K562 (cell line): ENCODE measurements around the gene FOXP4. TPM values are rescaled to one million over a fixed set of nuclear protein-coding genes. Genes with fewer than 3 reads are reported as not detected.

Experiments used
- ATAC-seq: fragments of 200-7000 bp; cut with Tn5 transposase; 3 replicates; pipeline ENCODE4 v1.9.1; 2020; ENCODE audit warnings: moderate library complexity
- BruUV-seq: library from RNA; stranded (reverse); fragments of 400-500 nt; replicated peaks from 2 replicates; lab custom pipeline; 2021; lab: Mats Ljungman, UMichigan
- CTCF ChIA-PET: fragments of 300-600 bp; formaldehyde crosslinking; extraction: SDS; loops from one replicate; lab custom pipeline; 2021; ENCODE audit warnings: low intra/inter-chr PET ratio; lab: Yijun Ruan, JAX
- POLR2A ChIA-PET: fragments of 300-600, 350-650 bp; sonication (Branson Sonifier 250); formaldehyde crosslinking; extraction: SDS; loops from one replicate; lab custom pipeline; 2021; ENCODE audit warnings: antibody characterized with exemption, inconsistent platforms; lab: Yijun Ruan, JAX
- DNase-seq, 4 experiments: peaks; one replicate each; pipeline versions ENCODE4 v3.0.0 to v3.0.0-alpha.2; 2011 to 2018; ENCODE audit warnings: low spot score in 3 of 4, mixed read lengths in 3 of 4; ENCODE audit errors: extremely low read depth in 1 of 4
- FAIRE-seq: peaks from 2 replicates; lab custom pipeline; 2011; peaks lifted over from hg19 to GRCh38; lab: Jason Lieb, UNC
- H2AFZ ChIP-seq: 2 replicates; pipeline ENCODE4 v1.6.0; 2011; ENCODE audit warnings: low read depth, low read length, control low read depth, inconsistent platforms
- H3K27ac ChIP-seq: fragments of 200-600 bp; 3 replicates; pipeline ENCODE4 v1.8.0; 2011; ENCODE audit warnings: low read depth, mild to moderate bottlenecking, control low read depth, inconsistent platforms, low read length, moderate library complexity, mixed read lengths; ENCODE audit errors: extremely low read depth
- H3K27me3 ChIP-seq, 2 experiments: fragments of 300-600 bp in 1 of 2; 2 replicates in 1 of 2; 3 replicates in 1 of 2; pipeline versions ENCODE4 v1.6.0 to v1.8.0; 2011; ENCODE audit warnings: inconsistent platforms in 2 of 2, low read length in 2 of 2, mild to moderate bottlenecking in 1 of 2, mixed read lengths in 1 of 2, moderate library complexity in 1 of 2; ENCODE audit not compliant: control insufficient read depth in 2 of 2, insufficient read depth in 2 of 2
- H3K36me3 ChIP-seq: fragments of 300-600 bp; 3 replicates; pipeline ENCODE4 v1.8.0; 2011; ENCODE audit warnings: mild to moderate bottlenecking, low read length, inconsistent platforms; ENCODE audit not compliant: control insufficient read depth, insufficient read depth
- H3K4me1 ChIP-seq, 2 experiments: fragments of 200-600 bp in 1 of 2; replicated peaks in 1 of 2; 2 replicates in 1 of 2; 3 replicates in 1 of 2; pipeline versions ENCODE4 v1.5.1 to v1.8.0; 2011; ENCODE audit warnings: inconsistent platforms in 2 of 2, low read length in 2 of 2, mild to moderate bottlenecking in 1 of 2, mixed read lengths in 1 of 2, moderate library complexity in 1 of 2; ENCODE audit not compliant: control insufficient read depth in 2 of 2, insufficient read depth in 2 of 2
- H3K4me2 ChIP-seq: 2 replicates; pipeline ENCODE4 v1.6.1; 2011; ENCODE audit warnings: low read length, control low read depth, inconsistent platforms, mixed read lengths; ENCODE audit not compliant: insufficient read depth
- H3K4me3 ChIP-seq: fragments of 200-600 bp; sonication (generic), shearing (Covaris generic); 2 replicates; pipeline ENCODE4 v1.5.1; 2016; ENCODE audit warnings: control low read depth, inconsistent platforms
- H3K79me2 ChIP-seq: fragments of 200-600 bp; 3 replicates; pipeline ENCODE4 v1.8.0; 2011; ENCODE audit warnings: low read length, inconsistent platforms; ENCODE audit not compliant: control insufficient read depth, insufficient read depth
- H3K9ac ChIP-seq, 2 experiments: 2 replicates each; pipeline versions ENCODE4 v1.6.0 to v1.6.1; 2011; ENCODE audit warnings: low read depth in 2 of 2, low read length in 2 of 2, control low read depth in 1 of 2, inconsistent platforms in 1 of 2, mild to moderate bottlenecking in 1 of 2, mixed read lengths in 1 of 2; ENCODE audit not compliant: insufficient read depth in 1 of 2
- H3K9me1 ChIP-seq: one replicate; pipeline ENCODE4 v1.6.0; 2011; ENCODE audit warnings: inconsistent platforms, mild to moderate bottlenecking, low read length, moderate library complexity; ENCODE audit not compliant: control insufficient read depth, insufficient read depth
- H3K9me3 ChIP-seq: replicated peaks from 2 replicates; pipeline ENCODE4 v1.5.1; 2011; ENCODE audit warnings: low read depth, low read length, inconsistent platforms; ENCODE audit not compliant: control insufficient read depth, insufficient read depth
- H4K20me1 ChIP-seq: replicated peaks from 2 replicates; pipeline ENCODE4 v1.6.1; 2011; ENCODE audit warnings: low read length, inconsistent platforms, mixed read lengths; ENCODE audit not compliant: control insufficient read depth, insufficient read depth
- ARNT ChIP-seq, 2 experiments: fragments of 450-650 bp; IDR thresholded peaks; 2 replicates each; pipeline ENCODE4 v1.6.1; 2016; ENCODE audit warnings: mild to moderate bottlenecking in 1 of 2
- CEBPG ChIP-seq, 3 experiments: fragments of 200-800 bp in 1 of 3; sonication (Bioruptor generic) in 1 of 3; sonication (generic) in 1 of 3; formaldehyde crosslinking in 1 of 3; IDR thresholded peaks in 2 of 3; conservative IDR thresholded peaks in 1 of 3; 2 replicates each; pipeline versions ENCODE4 v1.6.1 to v1.8.0; 2016 to 2022; ENCODE audit warnings: missing compliant biosample characterization in 2 of 3, missing genetic modification characterization in 2 of 3, mild to moderate bottlenecking in 1 of 3, missing genetic modification reagents in 1 of 3
- CTBP1 ChIP-seq: fragments of 450-650 bp; IDR thresholded peaks from 2 replicates; pipeline ENCODE4 v1.6.1; 2016; ENCODE audit warnings: borderline replicate concordance
- DDX20 ChIP-seq: fragments of 450-650 bp; IDR thresholded peaks from 2 replicates; pipeline ENCODE4 v1.6.1; 2016; ENCODE audit warnings: missing genetic modification characterization, low read depth, mild to moderate bottlenecking, missing compliant biosample characterization, moderate library complexity
- GABPB1 ChIP-seq: sonication (generic); formaldehyde crosslinking; IDR thresholded peaks from 2 replicates; pipeline ENCODE4 v1.8.0; 2022; ENCODE audit warnings: mild to moderate bottlenecking, missing genetic modification reagents
- KDM1A ChIP-seq, 2 experiments: fragments of 450-650 bp; IDR thresholded peaks; 2 replicates each; pipeline ENCODE4 v1.6.1; 2016; ENCODE audit warnings: mild to moderate bottlenecking in 2 of 2
- MTA3 ChIP-seq: fragments of 450-650 bp; formaldehyde crosslinking; IDR thresholded peaks from 2 replicates; pipeline ENCODE4 v1.6.1; 2017; ENCODE audit warnings: mild to moderate bottlenecking, borderline replicate concordance
- NCOA2 ChIP-seq, 2 experiments: fragments of 450-650 bp; IDR thresholded peaks; 2 replicates each; pipeline ENCODE4 v1.6.1; 2018; ENCODE audit warnings: mild to moderate bottlenecking in 2 of 2, moderate library complexity in 1 of 2; ENCODE audit not compliant: partially characterized antibody in 2 of 2
- NFYB ChIP-seq: IDR thresholded peaks from 2 replicates; pipeline ENCODE4 v1.6.1; 2011; ENCODE audit warnings: mild to moderate bottlenecking, moderate library complexity; ENCODE audit not compliant: insufficient read length; ENCODE audit errors: extremely low read depth
- SIN3B ChIP-seq: fragments of 450-650 bp; IDR thresholded peaks from 2 replicates; pipeline ENCODE4 v1.6.1; 2017; ENCODE audit warnings: low read depth, mild to moderate bottlenecking, moderate library complexity
- STAG1 ChIP-seq: sonication (generic); formaldehyde crosslinking; IDR thresholded peaks from 2 replicates; pipeline ENCODE4 v1.5.0; 2020; ENCODE audit warnings: missing genetic modification reagents, borderline replicate concordance
- YBX1 ChIP-seq: fragments of 450-650 bp; IDR thresholded peaks from 2 replicates; pipeline ENCODE4 v1.7.1; 2016; ENCODE audit warnings: mild to moderate bottlenecking
- ZC3H8 ChIP-seq: fragments of 450-650 bp; IDR thresholded peaks from 2 replicates; pipeline ENCODE4 v1.6.1; 2017
- ZNF583 ChIP-seq: fragments of 250-450 bp; sonication (Bioruptor Pico); IDR thresholded peaks from 2 replicates; pipeline ENCODE4 v1.4.0; 2020
- ZSCAN32 ChIP-seq: fragments of 450-650 bp; formaldehyde crosslinking; IDR thresholded peaks from 2 replicates; pipeline ENCODE4 v1.4.0; 2020; ENCODE audit warnings: mild to moderate bottlenecking, moderate library complexity
- WGBS: fragments of 100-300 bp; shearing (Covaris generic); methylation state at CpG from one replicate; pipeline ENCODE4 v1.1.6; 2016; ENCODE audit warnings: low coverage, mixed read lengths; ENCODE audit not compliant: insufficient coverage; ENCODE audit errors: missing lambda C conversion rate; 5-methylcytosine and 5-hydroxymethylcytosine counted together
- in situ Hi-C: fragments of 300-500 bp; cut with MboI; formaldehyde crosslinking; loops from 4 replicates; pipeline ENCODE4 v1.15.0; 2018; ENCODE audit warnings: inconsistent platforms, mixed read lengths
- intact Hi-C: fragments of 100-400 bp; cut with micrococcal nuclease; formaldehyde crosslinking; loops from 2 replicates; pipeline ENCODE4 v1.14.2; 2022
- polyA plus RNA-seq, 8 experiments: library from polyadenylated mRNA; depleted of rRNA in 4 of 8; stranded (reverse) in 5 of 8; unstranded in 3 of 8; fragments of >200 nt; fragmentation: Nextera tagmentation in 2 of 8; fragmentation: Illumina TruSeq in 1 of 8; extraction: Ambion mirVana in 2 of 8; extraction: Trizol in 1 of 8; gene quantifications; 2 replicates each; pipeline versions ENCODE4 v1.2.1 to v1.2.3, GENCODE V29; 2011 to 2014; ENCODE audit warnings: inconsistent platforms in 1 of 8, missing spikeins in 1 of 8
- total RNA-seq, 7 experiments: library from RNA; depleted of rRNA in 6 of 7; stranded (reverse); fragments of >200 nt in 6 of 7; fragmentation: Illumina TruSeq in 2 of 7; extraction: Trizol in 2 of 7; gene quantifications; 2 replicates each; pipeline versions ENCODE4 v1.2.1 to v1.2.3, GENCODE V29; 2011 to 2021; ENCODE audit warnings: low replicate concordance in 1 of 7
- TF ChIP-seq, protein P1 (sequence below): IDR thresholded peaks from 2 replicates; pipeline ENCODE4 v1.6.1; 2012; ENCODE audit warnings: low read depth, low read length, improper control_type of control experiment, borderline replicate concordance
- TF ChIP-seq, protein P2 (sequence below): fragments of 450-650 bp; formaldehyde crosslinking; IDR thresholded peaks from 2 replicates; pipeline ENCODE4 v1.4.0; 2022; ENCODE audit warnings: mild to moderate bottlenecking, moderate library complexity
- TF ChIP-seq, protein P3 (sequence below): fragments of 250-450 bp; sonication (Bioruptor Pico); IDR thresholded peaks from 2 replicates; pipeline ENCODE4 v1.6.1; 2021; ENCODE audit warnings: mild to moderate bottlenecking
- TF ChIP-seq, protein P4 (sequence below): fragments of 450-650 bp; formaldehyde crosslinking; IDR thresholded peaks from 2 replicates; pipeline ENCODE4 v1.4.0; 2020; ENCODE audit warnings: mild to moderate bottlenecking, mixed read lengths

FOXP4 gene
- total and polyA plus RNA-seq, 9 of the 15 experiments (the other 6 are each of a cell fraction or from before 2014, with no cell fraction given): 0.11 to 29.4 (median 2.3) TPM

DNA sequence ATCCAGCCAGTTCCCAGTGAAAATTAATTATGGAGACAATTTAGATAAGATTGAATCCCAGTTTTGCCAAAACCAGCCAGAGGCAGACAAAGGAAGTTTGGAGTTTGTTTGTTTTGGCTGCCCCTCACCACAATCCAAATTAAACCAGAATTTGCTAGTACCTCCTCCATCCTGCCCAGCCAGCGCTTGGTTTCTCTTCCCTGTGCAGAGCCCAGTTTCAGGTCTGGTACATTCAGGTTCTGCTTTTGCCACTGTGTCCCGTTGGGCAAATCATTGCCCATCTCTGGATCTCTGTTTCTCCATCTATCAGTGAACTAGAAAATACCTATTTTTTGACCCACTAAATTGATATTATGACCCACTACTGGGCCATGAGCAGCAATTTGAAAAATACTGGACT lies 26.4 kb downstream of the FOXP4 start:
- Histone ChIP-seq H3K4me2 (no peak overlapping the region), H3K9me1 (no peaks in the 10 kb centered on the region), H3K9me3 (no peaks in the 10 kb centered on the region), H4K20me1 (peaks cover 14% of the 10 kb centered on the region), H3K27me3 (no peaks in the 10 kb centered on the region), H3K9ac (no peak overlapping the region), H2AFZ (no peak overlapping the region), H3K27ac (no peak overlapping the region), H3K4me3 (no peak overlapping the region), H3K79me2 (no peaks in the 10 kb centered on the region), H3K4me1 (peaks cover 5 to 6% of the 10 kb centered on the region in 2 experiments), H3K36me3 (peaks cover 35% of the 10 kb centered on the region; the same call in 2 of the 3 replicates)
- in situ Hi-C loops (no loop called here), intact Hi-C loops (no loop called here)
- no peak for FAIRE-seq
- ChIA-PET CTCF (no interaction called here), POLR2A (interaction anchor here (1.0 kb wide), 1 partner anchor 16 kb away, joined by 6 read pairs; no protein-coding TSS in a partner anchor)
- 81% methylated on average over 2 of the region's 2 CpGs for WGBS
- DNase-seq: no peak
- no peak for ATAC-seq
- BruUV-seq: no TSS peak
- TF ChIP-seq, protein P1, sequence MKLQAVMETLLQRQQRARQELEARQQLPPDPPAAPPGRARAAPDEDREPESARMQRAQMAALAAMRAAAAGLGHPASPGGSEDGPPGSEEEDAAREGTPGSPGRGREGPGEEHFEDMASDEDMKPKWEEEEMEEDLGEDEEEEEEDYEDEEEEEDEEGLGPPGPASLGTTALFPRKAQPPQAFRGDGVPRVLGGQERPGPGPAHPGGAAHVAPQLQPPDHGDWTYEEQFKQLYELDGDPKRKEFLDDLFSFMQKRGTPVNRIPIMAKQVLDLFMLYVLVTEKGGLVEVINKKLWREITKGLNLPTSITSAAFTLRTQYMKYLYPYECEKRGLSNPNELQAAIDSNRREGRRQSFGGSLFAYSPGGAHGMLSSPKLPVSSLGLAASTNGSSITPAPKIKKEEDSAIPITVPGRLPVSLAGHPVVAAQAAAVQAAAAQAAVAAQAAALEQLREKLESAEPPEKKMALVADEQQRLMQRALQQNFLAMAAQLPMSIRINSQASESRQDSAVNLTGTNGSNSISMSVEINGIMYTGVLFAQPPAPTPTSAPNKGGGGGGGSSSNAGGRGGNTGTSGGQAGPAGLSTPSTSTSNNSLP: no peak
- no peak for TF ChIP-seq GABPB1 (CRISPR knock-in tag)
- TF ChIP-seq CEBPG (CRISPR knock-in tag; IDR thresholded peaks at IDR 0.05): no peak
- no peak for TF ChIP-seq CEBPG (tag; conservative IDR thresholded peaks at IDR 0.05 in 1 of 2, IDR thresholded peaks at IDR 0.05 in 1 of 2)
- TF ChIP-seq, protein P2, sequence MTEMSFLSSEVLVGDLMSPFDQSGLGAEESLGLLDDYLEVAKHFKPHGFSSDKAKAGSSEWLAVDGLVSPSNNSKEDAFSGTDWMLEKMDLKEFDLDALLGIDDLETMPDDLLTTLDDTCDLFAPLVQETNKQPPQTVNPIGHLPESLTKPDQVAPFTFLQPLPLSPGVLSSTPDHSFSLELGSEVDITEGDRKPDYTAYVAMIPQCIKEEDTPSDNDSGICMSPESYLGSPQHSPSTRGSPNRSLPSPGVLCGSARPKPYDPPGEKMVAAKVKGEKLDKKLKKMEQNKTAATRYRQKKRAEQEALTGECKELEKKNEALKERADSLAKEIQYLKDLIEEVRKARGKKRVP (CRISPR knock-in tag): no peak
- no peak for TF ChIP-seq NFYB
- TF ChIP-seq, protein P3, sequence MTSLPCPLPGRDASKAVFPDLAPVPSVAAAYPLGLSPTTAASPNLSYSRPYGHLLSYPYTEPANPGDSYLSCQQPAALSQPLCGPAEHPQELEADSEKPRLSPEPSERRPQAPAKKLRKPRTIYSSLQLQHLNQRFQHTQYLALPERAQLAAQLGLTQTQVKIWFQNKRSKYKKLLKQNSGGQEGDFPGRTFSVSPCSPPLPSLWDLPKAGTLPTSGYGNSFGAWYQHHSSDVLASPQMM (CRISPR knock-in tag): no peak
- no peak for TF ChIP-seq YBX1
- TF ChIP-seq ARNT (IDR thresholded peaks at IDR 0.05): no peak
- TF ChIP-seq KDM1A (IDR thresholded peaks at IDR 0.05): no peak
- no peak for TF ChIP-seq NCOA2 (IDR thresholded peaks at IDR 0.05; ENCODE audit: partially characterized antibody in 2 of 2)
- TF ChIP-seq CTBP1: no peak
- no peak for TF ChIP-seq ZNF583 (CRISPR knock-in tag)
- no peak for TF ChIP-seq ZC3H8
- no peak for TF ChIP-seq STAG1
- no peak for TF ChIP-seq MTA3
- TF ChIP-seq, protein P4, sequence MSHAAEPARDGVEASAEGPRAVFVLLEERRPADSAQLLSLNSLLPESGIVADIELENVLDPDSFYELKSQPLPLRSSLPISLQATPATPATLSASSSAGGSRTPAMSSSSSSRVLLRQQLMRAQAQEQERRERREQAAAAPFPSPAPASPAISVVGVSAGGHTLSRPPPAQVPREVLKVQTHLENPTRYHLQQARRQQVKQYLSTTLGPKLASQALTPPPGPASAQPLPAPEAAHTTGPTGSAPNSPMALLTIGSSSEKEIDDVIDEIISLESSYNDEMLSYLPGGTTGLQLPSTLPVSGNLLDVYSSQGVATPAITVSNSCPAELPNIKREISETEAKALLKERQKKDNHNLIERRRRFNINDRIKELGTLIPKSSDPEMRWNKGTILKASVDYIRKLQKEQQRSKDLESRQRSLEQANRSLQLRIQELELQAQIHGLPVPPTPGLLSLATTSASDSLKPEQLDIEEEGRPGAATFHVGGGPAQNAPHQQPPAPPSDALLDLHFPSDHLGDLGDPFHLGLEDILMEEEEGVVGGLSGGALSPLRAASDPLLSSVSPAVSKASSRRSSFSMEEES: no peak
- no peak for TF ChIP-seq DDX20 (tag)
- TF ChIP-seq ZSCAN32 (CRISPR knock-in tag): no peak
- no peak for TF ChIP-seq SIN3B
